ENCODE results near the gene CRYBG1. TPM values are rescaled to one million over a fixed set of nuclear protein-coding genes. Genes with fewer than 3 reads are reported as not detected.
A peak's percentile ranks its signal among the peaks of the same experiment; 100 is the strongest.

CRYBG1 gene
- total and polyA plus RNA-seq, 5 donors from 2014 or later, result 16.4 to 83.8 (median 19.6) TPM

DNA sequence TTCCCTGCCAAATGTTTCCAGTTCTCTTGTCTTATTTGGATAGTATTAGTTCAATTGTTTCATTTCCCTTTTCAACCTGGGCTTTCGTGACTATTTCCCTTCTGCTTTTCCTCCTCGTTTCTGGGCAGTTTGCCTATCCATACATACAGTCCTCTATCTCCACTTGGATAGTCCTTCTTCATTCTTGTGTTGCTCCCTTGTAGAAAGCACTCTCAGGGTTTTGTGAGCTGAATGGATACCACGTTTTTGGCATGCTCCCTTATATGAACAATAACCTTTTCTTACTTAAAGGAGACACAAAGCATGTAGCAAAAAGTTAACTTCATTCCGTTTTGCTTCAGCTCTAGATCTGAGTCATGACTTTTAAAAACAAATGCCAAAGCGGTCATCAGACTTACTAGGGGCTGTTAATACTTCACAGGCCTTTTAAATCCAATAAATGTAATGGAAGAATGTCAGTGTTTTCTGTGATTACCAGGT lies 16.6 kb downstream of the CRYBG1 start:
- H3K4me3 Mint-ChIP-seq, result no peak overlapping the region
- DNase-seq (no peak), ATAC-seq (ENCODE audit: low read depth in 2 of 2) (no peak)
- no peaks in the 10 kb centered on the region for H3K36me3 ChIP-seq (ENCODE audit: control insufficient read depth, insufficient read depth, low read length)
- H3K9me3 ChIP-seq (ENCODE audit: control insufficient read depth in 2 of 2, low read length in 2 of 2), result no peaks in the 10 kb centered on the region
- peaks cover 2% of the 10 kb centered on the region for H3K27me3 ChIP-seq (ENCODE audit: control insufficient read depth, insufficient read depth, low read length)
- H3K9me3 Mint-ChIP-seq, result peaks cover 0 to 3% (median 0%) of the 10 kb centered on the region in 7 donors
- no peak overlapping the region for H3K27ac ChIP-seq (ENCODE audit: insufficient read depth, low read length, poor library complexity, severe bottlenecking)
- no peaks in the 10 kb centered on the region for H3K4me1 ChIP-seq (ENCODE audit: control insufficient read depth, insufficient read depth, low read length, poor library complexity, severe bottlenecking)
- H3K4me3 ChIP-seq (ENCODE audit: low read depth, low read length), result no peak overlapping the region
- H3K27ac Mint-ChIP-seq, result no peak overlapping the region
- peaks cover 0 to 2% (median 0%) of the 10 kb centered on the region in 4 donors for H3K4me1 Mint-ChIP-seq
- no peaks in the 10 kb centered on the region for H3K36me3 Mint-ChIP-seq
- H3K27me3 Mint-ChIP-seq, result peaks cover 9% of the 10 kb centered on the region

DNA sequence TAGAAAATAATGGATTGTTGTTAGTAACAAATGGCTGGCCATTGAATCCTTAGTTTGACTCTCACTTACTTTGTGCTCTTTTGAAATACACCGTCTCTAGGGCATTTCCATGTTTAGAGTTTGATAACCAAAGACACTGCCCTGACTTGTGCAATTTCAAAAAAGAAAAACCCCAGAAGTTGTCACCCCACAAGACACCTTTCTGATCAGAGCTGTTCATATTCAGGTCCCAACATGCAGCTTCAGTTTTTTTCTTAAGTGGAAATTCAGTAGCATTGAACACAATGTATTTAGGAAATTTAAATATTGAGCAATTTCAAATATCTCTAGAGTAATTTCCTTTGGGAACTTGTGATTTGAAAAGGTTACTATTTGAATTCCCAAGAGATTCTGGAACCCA lies 19.4 kb downstream of the CRYBG1 start:
- no peak overlapping the region for H3K27ac Mint-ChIP-seq
- Histone ChIP-seq H3K4me1 (ENCODE audit: control insufficient read depth, insufficient read depth, low read length, poor library complexity, severe bottlenecking) (no peaks in the 10 kb centered on the region), H3K9me3 (ENCODE audit: control insufficient read depth in 2 of 2, low read length in 2 of 2) (no peaks in the 10 kb centered on the region), H3K36me3 (ENCODE audit: control insufficient read depth, insufficient read depth, low read length) (no peaks in the 10 kb centered on the region), H3K4me3 (ENCODE audit: low read depth, low read length) (no peak overlapping the region), H3K27ac (ENCODE audit: insufficient read depth, low read length, poor library complexity, severe bottlenecking) (no peak overlapping the region), H3K27me3 (ENCODE audit: control insufficient read depth, insufficient read depth, low read length) (peaks cover 2% of the 10 kb centered on the region)
- H3K9me3 Mint-ChIP-seq, result no peaks in the 10 kb centered on the region
- H3K27me3 Mint-ChIP-seq, result peaks cover 9% of the 10 kb centered on the region
- no peaks in the 10 kb centered on the region for H3K36me3 Mint-ChIP-seq
- ATAC-seq (ENCODE audit: low read depth in 2 of 2) (no peak), DNase-seq (no peak)
- H3K4me3 Mint-ChIP-seq, result no peak overlapping the region
- peaks cover 0 to 2% (median 0%) of the 10 kb centered on the region in 4 donors for H3K4me1 Mint-ChIP-seq

DNA sequence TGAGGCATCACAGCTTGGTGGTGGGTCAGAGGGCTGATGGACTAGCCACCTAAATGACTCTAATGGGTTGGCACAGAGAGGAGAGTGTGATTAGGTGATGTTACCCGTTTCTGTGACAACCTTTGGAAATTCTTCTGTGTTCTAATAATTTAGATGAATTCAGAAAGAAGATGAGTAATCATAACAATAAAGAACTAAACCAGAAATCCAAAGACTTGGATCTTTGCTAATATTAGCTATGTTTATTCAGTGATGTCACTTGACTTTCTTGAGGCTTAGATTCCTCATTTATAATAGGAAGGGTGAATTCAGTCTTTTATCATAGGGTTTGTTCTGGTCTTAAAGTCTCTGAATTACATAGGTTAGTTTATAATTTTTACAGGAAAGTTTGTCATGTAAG lies 19.9 kb downstream of the CRYBG1 start:
- Histone ChIP-seq H3K4me1 (ENCODE audit: control insufficient read depth, insufficient read depth, low read length, poor library complexity, severe bottlenecking) (no peaks in the 10 kb centered on the region), H3K36me3 (ENCODE audit: control insufficient read depth, insufficient read depth, low read length) (no peaks in the 10 kb centered on the region), H3K9me3 (ENCODE audit: control insufficient read depth in 2 of 2, low read length in 2 of 2) (no peaks in the 10 kb centered on the region), H3K4me3 (ENCODE audit: low read depth, low read length) (no peak overlapping the region), H3K27ac (ENCODE audit: insufficient read depth, low read length, poor library complexity, severe bottlenecking) (no peak overlapping the region), H3K27me3 (ENCODE audit: control insufficient read depth, insufficient read depth, low read length) (peaks cover 5% of the 10 kb centered on the region)
- ATAC-seq (ENCODE audit: low read depth in 2 of 2) (no peak), DNase-seq (no peak)
- peaks cover 0 to 2% (median 0%) of the 10 kb centered on the region in 4 donors for H3K4me1 Mint-ChIP-seq
- no peaks in the 10 kb centered on the region for H3K36me3 Mint-ChIP-seq
- H3K27me3 Mint-ChIP-seq, result peaks cover 9% of the 10 kb centered on the region
- H3K9me3 Mint-ChIP-seq, result no peaks in the 10 kb centered on the region
- no peak overlapping the region for H3K27ac Mint-ChIP-seq
- no peak overlapping the region for H3K4me3 Mint-ChIP-seq

DNA sequence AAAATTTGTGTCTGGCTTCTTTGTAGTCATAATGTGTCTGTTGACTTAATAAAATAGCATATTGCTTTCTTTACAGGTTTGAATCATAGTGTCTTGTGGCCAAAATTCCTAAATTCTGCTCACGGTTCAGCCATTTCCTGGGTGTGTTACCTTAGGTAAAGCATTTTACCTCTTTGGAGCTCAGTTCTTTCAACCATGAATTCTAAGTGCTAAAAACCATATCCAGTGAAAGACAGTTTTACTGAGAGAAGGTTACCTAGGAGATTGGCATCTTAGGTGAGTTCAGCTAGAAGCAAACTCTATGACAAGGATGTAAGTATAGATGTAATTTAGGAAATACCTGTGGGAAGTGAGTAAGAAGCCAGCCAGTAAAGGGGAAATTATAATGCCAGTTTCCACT lies 20.7 kb downstream of the CRYBG1 start:
- Histone ChIP-seq H3K27me3 (ENCODE audit: control insufficient read depth, insufficient read depth, low read length) (peaks cover 9% of the 10 kb centered on the region), H3K4me1 (ENCODE audit: control insufficient read depth, insufficient read depth, low read length, poor library complexity, severe bottlenecking) (no peaks in the 10 kb centered on the region), H3K4me3 (ENCODE audit: low read depth, low read length) (no peak overlapping the region), H3K27ac (ENCODE audit: insufficient read depth, low read length, poor library complexity, severe bottlenecking) (no peak overlapping the region), H3K36me3 (ENCODE audit: control insufficient read depth, insufficient read depth, low read length) (no peaks in the 10 kb centered on the region), H3K9me3 (ENCODE audit: control insufficient read depth in 2 of 2, low read length in 2 of 2) (no peaks in the 10 kb centered on the region)
- Mint-ChIP-seq H3K9me3 (no peaks in the 10 kb centered on the region), H3K36me3 (no peaks in the 10 kb centered on the region), H3K4me1 (peaks cover 0 to 2% (median 0%) of the 10 kb centered on the region in 4 donors), H3K4me3 (no peak overlapping the region), H3K27ac (no peak overlapping the region), H3K27me3 (peaks cover 9% of the 10 kb centered on the region)
- no peak for DNase-seq
- no peak for ATAC-seq (ENCODE audit: low read depth in 2 of 2)

DNA sequence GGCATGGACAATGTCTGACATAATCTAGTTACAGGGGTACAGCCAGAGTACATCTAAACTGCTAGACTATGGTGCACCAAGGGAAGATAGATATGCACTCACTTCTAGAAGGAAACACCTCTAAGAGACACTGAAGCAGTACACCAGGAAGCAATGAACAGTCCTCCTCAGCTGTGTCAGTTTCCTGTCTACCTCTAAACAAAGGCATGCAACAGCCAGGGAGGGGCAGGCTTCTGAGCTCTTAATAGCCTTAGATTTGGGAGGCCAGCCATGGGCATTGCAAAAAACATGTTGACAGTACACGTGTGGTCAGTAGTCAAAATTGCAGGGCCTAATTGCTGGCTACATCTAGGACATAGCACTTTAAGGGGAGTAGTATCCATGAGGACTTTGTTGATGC lies 21.4 kb downstream of the CRYBG1 start:
- ATAC-seq (ENCODE audit: low read depth in 2 of 2), result peak; percentile 60 to 77

DNA sequence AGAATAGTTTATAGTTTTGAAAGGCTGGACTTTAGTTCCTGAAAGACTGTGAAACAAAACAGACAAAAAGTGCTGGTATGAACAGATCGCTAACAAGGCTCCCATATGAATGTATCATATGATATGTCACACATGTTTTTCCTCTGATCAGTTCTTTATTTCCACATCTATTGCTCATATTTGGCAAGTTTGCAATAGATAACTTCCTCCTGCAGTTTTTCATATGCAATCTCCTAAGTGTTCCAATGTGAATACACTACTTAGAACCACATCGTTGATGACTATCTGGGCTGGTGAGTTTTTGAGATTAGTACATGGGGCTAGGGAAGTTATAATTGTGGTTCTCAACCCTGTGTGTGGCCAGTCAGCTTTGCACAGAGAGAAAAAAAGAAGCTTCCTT lies 23.1 kb downstream of the CRYBG1 start:
- no peak overlapping the region for H3K27ac ChIP-seq (ENCODE audit: insufficient read depth, low read length, poor library complexity, severe bottlenecking)
- no peak for ATAC-seq (ENCODE audit: low read depth in 2 of 2)
- no peaks in the 10 kb centered on the region for H3K9me3 ChIP-seq (ENCODE audit: control insufficient read depth in 2 of 2, low read length in 2 of 2)
- H3K4me3 ChIP-seq (ENCODE audit: low read depth, low read length), result no peak overlapping the region
- Mint-ChIP-seq H3K36me3 (no peaks in the 10 kb centered on the region), H3K4me3 (no peak overlapping the region), H3K27ac (no peak overlapping the region), H3K4me1 (peaks cover 0 to 2% (median 0%) of the 10 kb centered on the region in 4 donors), H3K9me3 (peaks cover 0 to 1% (median 0%) of the 10 kb centered on the region in 7 donors), H3K27me3 (peaks cover 13% of the 10 kb centered on the region)
- H3K27me3 ChIP-seq (ENCODE audit: control insufficient read depth, insufficient read depth, low read length), result peaks cover 10% of the 10 kb centered on the region
- no peaks in the 10 kb centered on the region for H3K36me3 ChIP-seq (ENCODE audit: control insufficient read depth, insufficient read depth, low read length)
- no peak for DNase-seq
- H3K4me1 ChIP-seq (ENCODE audit: control insufficient read depth, insufficient read depth, low read length, poor library complexity, severe bottlenecking), result no peaks in the 10 kb centered on the region

More for the DNA sequence above, 21.4 kb downstream of the CRYBG1 start:
- H3K27ac ChIP-seq (ENCODE audit: insufficient read depth, low read length, poor library complexity, severe bottlenecking), result no peak overlapping the region
- H3K4me3 ChIP-seq (ENCODE audit: low read depth, low read length), result no peak overlapping the region
- no peaks in the 10 kb centered on the region for H3K9me3 Mint-ChIP-seq
- no peaks in the 10 kb centered on the region for H3K36me3 Mint-ChIP-seq
- peak in 1 of 3 donors; percentile 68 for DNase-seq
- H3K27ac Mint-ChIP-seq, result no peak overlapping the region
- no peaks in the 10 kb centered on the region for H3K4me1 ChIP-seq (ENCODE audit: control insufficient read depth, insufficient read depth, low read length, poor library complexity, severe bottlenecking)
- H3K4me1 Mint-ChIP-seq, result peaks cover 0 to 2% (median 0%) of the 10 kb centered on the region in 4 donors
- no peaks in the 10 kb centered on the region for H3K36me3 ChIP-seq (ENCODE audit: control insufficient read depth, insufficient read depth, low read length)
- H3K9me3 ChIP-seq (ENCODE audit: control insufficient read depth in 2 of 2, low read length in 2 of 2), result no peaks in the 10 kb centered on the region
- peaks cover 9% of the 10 kb centered on the region for H3K27me3 Mint-ChIP-seq
- H3K4me3 Mint-ChIP-seq, result no peak overlapping the region
- peaks cover 10% of the 10 kb centered on the region for H3K27me3 ChIP-seq (ENCODE audit: control insufficient read depth, insufficient read depth, low read length)

DNA sequence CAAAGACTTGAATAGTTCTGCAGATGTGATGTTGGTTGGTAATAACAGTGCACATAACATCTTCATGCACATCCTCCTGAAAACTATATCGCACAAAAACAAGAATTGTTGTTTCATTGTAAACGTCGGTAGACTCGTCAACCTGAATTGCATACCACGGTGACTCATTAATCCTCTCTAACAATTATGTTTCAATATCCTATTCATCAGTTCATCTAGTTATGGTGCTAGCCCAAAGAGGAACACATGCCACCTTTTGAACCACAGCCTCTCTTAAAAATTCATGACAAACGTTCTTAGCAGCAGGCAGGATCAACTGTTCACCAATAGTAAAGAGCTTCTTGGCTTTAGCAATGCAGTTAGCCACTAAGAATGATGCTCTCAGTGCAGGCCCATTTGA lies 25.0 kb downstream of the CRYBG1 start:
- no peak overlapping the region for H3K4me3 ChIP-seq (ENCODE audit: low read depth, low read length)
- no peak overlapping the region for H3K27ac Mint-ChIP-seq
- H3K4me1 Mint-ChIP-seq, result peaks cover 0 to 2% (median 0%) of the 10 kb centered on the region in 4 donors
- H3K9me3 Mint-ChIP-seq, result peaks cover 0 to 1% (median 0%) of the 10 kb centered on the region in 7 donors
- H3K4me3 Mint-ChIP-seq, result no peak overlapping the region
- H3K36me3 Mint-ChIP-seq, result no peaks in the 10 kb centered on the region
- H3K4me1 ChIP-seq (ENCODE audit: control insufficient read depth, insufficient read depth, low read length, poor library complexity, severe bottlenecking), result no peaks in the 10 kb centered on the region
- no peaks in the 10 kb centered on the region for H3K36me3 ChIP-seq (ENCODE audit: control insufficient read depth, insufficient read depth, low read length)
- H3K27ac ChIP-seq (ENCODE audit: insufficient read depth, low read length, poor library complexity, severe bottlenecking), result no peak overlapping the region
- peaks cover 10% of the 10 kb centered on the region for H3K27me3 ChIP-seq (ENCODE audit: control insufficient read depth, insufficient read depth, low read length)
- no peaks in the 10 kb centered on the region for H3K9me3 ChIP-seq (ENCODE audit: control insufficient read depth in 2 of 2, low read length in 2 of 2)
- peaks cover 21% of the 10 kb centered on the region for H3K27me3 Mint-ChIP-seq
- ATAC-seq (ENCODE audit: low read depth in 2 of 2) (no peak), DNase-seq (no peak)

DNA sequence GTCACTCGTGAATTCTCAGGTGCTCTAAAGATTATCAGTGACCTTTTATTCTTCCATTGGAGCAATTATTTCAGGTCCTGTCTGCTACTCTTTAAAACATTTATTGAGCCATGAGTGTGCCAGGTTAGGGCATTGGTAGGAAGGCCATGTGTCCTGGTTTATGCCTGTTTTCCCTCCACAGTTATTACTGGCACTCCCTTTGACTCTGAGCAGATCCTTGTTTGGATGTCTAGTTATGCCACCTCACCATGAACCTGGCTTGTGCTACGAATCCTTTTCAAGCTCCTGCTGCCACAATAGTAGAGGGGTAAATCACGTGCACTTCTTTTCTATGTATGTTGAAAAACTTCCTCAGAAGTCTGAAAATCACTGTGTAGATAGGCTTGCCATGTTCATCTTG lies 27.4 kb downstream of the CRYBG1 start:
- H3K4me1 ChIP-seq (ENCODE audit: control insufficient read depth, insufficient read depth, low read length, poor library complexity, severe bottlenecking), result no peaks in the 10 kb centered on the region
- H3K27ac ChIP-seq (ENCODE audit: insufficient read depth, low read length, poor library complexity, severe bottlenecking), result no peak overlapping the region
- Mint-ChIP-seq H3K4me1 (no peaks in the 10 kb centered on the region), H3K4me3 (no peak overlapping the region), H3K36me3 (no peaks in the 10 kb centered on the region), H3K9me3 (peaks cover 0 to 1% (median 0%) of the 10 kb centered on the region in 7 donors), H3K27me3 (peaks cover 37% of the 10 kb centered on the region), H3K27ac (no peak overlapping the region)
- no peak overlapping the region for H3K4me3 ChIP-seq (ENCODE audit: low read depth, low read length)
- DNase-seq, result no peak
- H3K36me3 ChIP-seq (ENCODE audit: control insufficient read depth, insufficient read depth, low read length), result no peaks in the 10 kb centered on the region
- peaks cover 12% of the 10 kb centered on the region for H3K27me3 ChIP-seq (ENCODE audit: control insufficient read depth, insufficient read depth, low read length)
- no peaks in the 10 kb centered on the region for H3K9me3 ChIP-seq (ENCODE audit: control insufficient read depth in 2 of 2, low read length in 2 of 2)
- ATAC-seq (ENCODE audit: low read depth in 2 of 2), result no peak

Data from CD4-positive, CD25-positive, alpha-beta regulatory T cell (primary cell).